ENCODE data around the gene HSPA1B. TPM values are rescaled to one million over a fixed set of nuclear protein-coding genes. Genes with fewer than 3 reads are reported as not detected.
A peak's percentile ranks its signal among the peaks of the same experiment; 100 is the strongest.
"Not testable (repeated sequence)": the region's sequence is repeated elsewhere in the genome, so short reads cannot be mapped to it uniquely, and the experiment has no call there.

HSPA1B gene
- total and polyA plus RNA-seq, 8 donors, result 35.9 to 165 (median 77.4) TPM

- intact Hi-C loops (cut with DNase I; ENCODE audit: low total_unique reads), result no loop called here
- H3K27me3 ChIP-seq, result no peaks in the 10 kb centered on the region
- peak overlapping the region in 3 of 4 donors; percentile 81 to 96 (median 85) for H3K4me3 ChIP-seq
- 24 to 56% (median 38%) methylated on average over 1 of the region's 1 CpG for WGBS, 5 donors
- peak overlapping the region in 4 of 5 donors; percentile 94 to 97 (median 96) for H3K27ac ChIP-seq
- H3K36me3 ChIP-seq, result peaks cover 35 to 61% (median 54%) of the 10 kb centered on the region in 4 donors
- no peaks in the 10 kb centered on the region for H3K9me3 ChIP-seq
- H3K4me1 ChIP-seq, result peaks cover 34 to 61% (median 54%) of the 10 kb centered on the region in 4 donors
- DNase-seq, result no peak
- no peak for TF ChIP-seq POLR2AphosphoS5 (IDR thresholded peaks at IDR 0.05)
- no peak for TF ChIP-seq EP300 (IDR thresholded peaks at IDR 0.05)
- TF ChIP-seq CTCF (IDR thresholded peaks at IDR 0.05), result no peak
- no peak for TF ChIP-seq POLR2A (IDR thresholded peaks at IDR 0.05)
Observed at GRCh38 chr6:31837369-31838113, 10.0 kb downstream of the HSPA1B start.

- H3K4me3 ChIP-seq, result peak overlapping the region in 2 of 4 donors; percentile 81 to 85
- H3K27ac ChIP-seq, result peak overlapping the region in 2 of 5 donors; percentile 94 to 97
- 73 to 86% (median 80%) methylated on average over 9 of the region's 9 CpGs for whole genome bisulfite sequencing, 5 donors
- DNase-seq; H3K27me3 ChIP-seq; H3K9me3 ChIP-seq; intact Hi-C loops (cut with DNase I; ENCODE audit: low total_unique reads): not testable (repeated sequence)
- peaks cover 35 to 64% (median 56%) of the 10 kb centered on the region in 4 donors for H3K36me3 ChIP-seq
- H3K4me1 ChIP-seq, result peaks cover 34 to 60% (median 48%) of the 10 kb centered on the region in 4 donors
Observed at GRCh38 chr6:31838114-31838553, 10.6 kb downstream of the HSPA1B start.

DNA sequence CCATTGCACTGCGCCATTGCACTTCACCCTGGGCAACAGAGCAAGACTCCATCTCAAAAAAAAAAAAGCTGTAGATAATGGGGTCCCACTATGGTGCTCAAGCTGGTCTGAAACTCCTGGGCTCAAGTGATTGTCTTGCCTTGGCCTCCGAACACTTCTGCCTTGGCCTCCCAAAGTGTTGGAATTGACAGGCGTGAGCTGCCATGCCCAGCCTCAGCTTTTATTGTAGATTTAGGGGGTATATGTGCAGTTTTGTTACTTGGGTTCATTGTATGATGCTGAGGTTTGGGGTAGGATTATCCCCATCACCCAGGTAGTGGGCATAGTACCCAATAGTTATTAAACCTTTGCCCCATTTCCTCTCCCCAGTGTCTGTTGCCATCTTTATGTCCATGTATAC is 11.4 kb downstream of the HSPA1B start:
- Histone ChIP-seq H3K4me3 (peak overlapping the region in 2 of 4 donors; percentile 81 to 85), H3K4me1 (peaks cover 28 to 51% (median 41%) of the 10 kb centered on the region in 4 donors), H3K27me3 (no peaks in the 10 kb centered on the region), H3K27ac (no peak overlapping the region), H3K36me3 (peaks cover 35 to 64% (median 56%) of the 10 kb centered on the region in 4 donors), H3K9me3 (no peaks in the 10 kb centered on the region)
- DNase-seq, result no peak
- WGBS, 5 donors, result 95 to 98% (median 97%) methylated on average over 2 to 3 of the region's 3 CpGs
- TF ChIP-seq POLR2A (IDR thresholded peaks at IDR 0.05) (no peak), CTCF (IDR thresholded peaks at IDR 0.05) (no peak), EP300 (IDR thresholded peaks at IDR 0.05) (no peak), POLR2AphosphoS5 (IDR thresholded peaks at IDR 0.05) (no peak)
- intact Hi-C loops (cut with DNase I; ENCODE audit: low total_unique reads), result no loop called here

DNA sequence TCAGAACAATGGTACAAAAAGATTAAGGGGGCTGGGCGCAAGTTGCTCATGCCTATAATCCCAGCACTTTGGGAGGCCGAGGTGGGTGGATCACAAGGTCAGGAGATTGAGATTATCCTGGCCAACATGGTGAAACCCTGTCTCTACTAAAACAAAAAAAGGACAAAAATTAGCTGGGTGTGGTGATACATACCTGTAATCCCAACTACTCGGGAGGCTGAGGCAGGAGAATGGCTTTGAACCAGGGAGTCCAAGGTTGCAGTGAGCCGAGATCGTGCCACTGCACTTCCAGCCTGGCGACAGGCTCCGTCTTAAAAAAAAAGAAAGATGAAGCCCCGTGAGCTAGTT is 12.2 kb downstream of the HSPA1B start:
- intact Hi-C loops (cut with DNase I; ENCODE audit: low total_unique reads); H3K9me3 ChIP-seq; DNase-seq; H3K4me3 ChIP-seq; H3K27me3 ChIP-seq; H3K27ac ChIP-seq: not testable (repeated sequence)
- peaks cover 35 to 64% (median 56%) of the 10 kb centered on the region in 4 donors for H3K36me3 ChIP-seq
- peaks cover 26 to 53% (median 38%) of the 10 kb centered on the region in 4 donors for H3K4me1 ChIP-seq
- 86 to 95% (median 89%) methylated on average over 8 of the region's 8 CpGs for WGBS, 5 donors

GRCh38 chr6:31842053-31842452 is 14.5 kb downstream of the HSPA1B start:
- 74 to 93% (median 91%) methylated on average over 9 of the region's 9 CpGs for WGBS, 5 donors
- peaks cover 14 to 41% (median 21%) of the 10 kb centered on the region in 4 donors for H3K4me1 ChIP-seq

More at GRCh38 chr6:31842053-31842452, 14.5 kb downstream of the HSPA1B start:
- no peaks in the 10 kb centered on the region for H3K9me3 ChIP-seq
- peaks cover 35 to 58% (median 50%) of the 10 kb centered on the region in 4 donors for H3K36me3 ChIP-seq
- H3K27me3 ChIP-seq, result no peaks in the 10 kb centered on the region
- no peak overlapping the region for H3K4me3 ChIP-seq
- intact Hi-C loops (cut with DNase I; ENCODE audit: low total_unique reads), result no loop called here
- TF ChIP-seq POLR2AphosphoS5 (IDR thresholded peaks at IDR 0.05) (no peak), CTCF (IDR thresholded peaks at IDR 0.05) (no peak), EP300 (IDR thresholded peaks at IDR 0.05) (no peak), POLR2A (IDR thresholded peaks at IDR 0.05) (no peak)
- H3K27ac ChIP-seq, result peak overlapping the region in 1 of 5 donors; percentile 50
- no peak for DNase-seq
